ENCODE results near the gene RIPOR2. TPM values are rescaled to one million over a fixed set of nuclear protein-coding genes. Genes with fewer than 3 reads are reported as not detected.

The RIPOR2 gene
- total RNA-seq, 2 donors from 2014 or later = 296 to 364 TPM

GRCh38 chr6:24829657-24830056, 106.1 kb downstream of the RIPOR2 start:
- peaks cover 12% of the 10 kb centered on the region for H3K36me3 Mint-ChIP-seq (ENCODE audit: low read depth)
- DNase-seq (no peak), ATAC-seq (no peak)
- peaks cover 21% of the 10 kb centered on the region for H3K4me1 Mint-ChIP-seq
- no peak overlapping the region for H3K4me3 Mint-ChIP-seq
- H3K27ac Mint-ChIP-seq = no peak overlapping the region
- no peaks in the 10 kb centered on the region for H3K27me3 Mint-ChIP-seq
- no peaks in the 10 kb centered on the region for H3K9me3 ChIP-seq (ENCODE audit: control insufficient read depth, low read length, poor library complexity, severe bottlenecking)

GRCh38 chr6:24827970-24828369, 107.8 kb downstream of the RIPOR2 start:
- peak overlapping the region; percentile 31 for H3K4me3 Mint-ChIP-seq
- no peak for ATAC-seq
- H3K27me3 Mint-ChIP-seq = no peaks in the 10 kb centered on the region
- no peak for DNase-seq
- H3K9me3 ChIP-seq (ENCODE audit: control insufficient read depth, low read length, poor library complexity, severe bottlenecking) = no peaks in the 10 kb centered on the region
- H3K4me1 Mint-ChIP-seq = peaks cover 18% of the 10 kb centered on the region
- H3K36me3 Mint-ChIP-seq (ENCODE audit: low read depth) = peaks cover 14% of the 10 kb centered on the region
- no peak overlapping the region for H3K27ac Mint-ChIP-seq

DNA sequence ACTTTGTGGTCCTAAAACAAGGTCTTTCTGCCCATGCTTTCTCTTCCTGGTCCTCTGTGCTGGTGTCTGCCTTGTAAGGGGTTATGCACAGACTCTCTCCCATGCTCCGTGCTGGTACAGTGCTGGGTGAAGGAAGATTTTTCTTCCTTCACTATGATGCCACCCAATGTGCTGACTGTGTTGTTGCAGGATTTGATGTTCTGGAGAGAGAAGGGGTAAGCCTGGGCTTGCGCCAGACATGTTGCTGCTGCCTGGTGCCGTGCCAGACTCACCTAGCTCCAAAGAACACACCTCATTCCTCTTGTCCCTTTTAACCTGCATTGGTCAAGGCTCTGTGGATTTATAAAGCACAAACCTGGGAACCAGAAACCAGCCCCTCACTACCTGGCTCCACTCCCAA, 108.6 kb downstream of the RIPOR2 start:
- Mint-ChIP-seq H3K4me3 (no peak overlapping the region), H3K36me3 (ENCODE audit: low read depth) (peaks cover 10% of the 10 kb centered on the region), H3K27me3 (no peaks in the 10 kb centered on the region), H3K4me1 (peaks cover 18% of the 10 kb centered on the region), H3K27ac (peak overlapping the region; percentile 78)
- DNase-seq = no peak
- no peaks in the 10 kb centered on the region for H3K9me3 ChIP-seq (ENCODE audit: control insufficient read depth, low read length, poor library complexity, severe bottlenecking)
- no peak for ATAC-seq

- Mint-ChIP-seq H3K27me3 (no peaks in the 10 kb centered on the region), H3K4me3 (no peak overlapping the region), H3K27ac (no peak overlapping the region), H3K4me1 (peaks cover 15% of the 10 kb centered on the region), H3K36me3 (ENCODE audit: low read depth) (peaks cover 9% of the 10 kb centered on the region)
- no peak for ATAC-seq
- DNase-seq = no peak
- H3K9me3 ChIP-seq (ENCODE audit: control insufficient read depth, low read length, poor library complexity, severe bottlenecking) = no peaks in the 10 kb centered on the region
Measured at GRCh38 chr6:24825130-24825630, 110.6 kb downstream of the RIPOR2 start.

DNA sequence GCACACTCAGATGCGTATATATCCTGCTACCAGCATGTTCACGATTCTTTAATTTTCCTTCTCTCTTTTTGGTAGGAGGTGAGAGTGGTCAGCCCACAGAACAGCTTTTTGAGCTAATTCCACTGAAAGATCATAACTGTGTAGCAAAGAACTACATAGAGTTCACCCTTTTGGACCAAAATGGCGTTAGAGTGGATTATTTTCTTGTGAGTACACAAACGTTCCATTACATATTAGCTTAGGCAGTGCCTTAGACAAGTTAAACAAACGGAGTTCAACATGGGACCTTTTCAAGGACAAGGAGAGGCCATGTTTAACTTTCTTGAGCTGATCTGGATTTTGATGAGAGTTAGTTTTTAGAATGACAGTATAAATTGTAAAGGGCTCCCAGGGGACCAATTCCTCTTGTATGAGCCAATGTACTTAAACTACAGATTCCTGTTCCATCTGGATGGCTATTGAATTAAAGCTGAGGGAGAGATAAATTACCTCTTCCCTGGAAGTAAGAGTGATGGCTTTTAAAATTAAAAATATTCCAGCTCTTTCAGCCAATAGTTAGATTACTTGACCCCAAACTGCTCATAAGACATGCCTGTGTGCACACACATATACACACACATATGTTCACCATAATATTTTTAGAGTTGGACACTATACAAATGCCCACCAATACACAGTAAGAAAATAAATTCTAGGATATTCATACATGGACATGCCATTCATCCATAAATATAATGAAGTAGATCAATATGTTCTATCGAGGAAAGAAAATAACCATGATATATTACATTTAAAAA, 111.4 kb downstream of the RIPOR2 start:
- Mint-ChIP-seq H3K27me3 (no peaks in the 10 kb centered on the region), H3K4me3 (no peak overlapping the region), H3K36me3 (ENCODE audit: low read depth) (peaks cover 9% of the 10 kb centered on the region), H3K4me1 (peaks cover 15% of the 10 kb centered on the region), H3K27ac (peak overlapping the region; percentile 49)
- DNase-seq (no peak), ATAC-seq (no peak)
- H3K9me3 ChIP-seq (ENCODE audit: control insufficient read depth, low read length, poor library complexity, severe bottlenecking) = no peaks in the 10 kb centered on the region

DNA sequence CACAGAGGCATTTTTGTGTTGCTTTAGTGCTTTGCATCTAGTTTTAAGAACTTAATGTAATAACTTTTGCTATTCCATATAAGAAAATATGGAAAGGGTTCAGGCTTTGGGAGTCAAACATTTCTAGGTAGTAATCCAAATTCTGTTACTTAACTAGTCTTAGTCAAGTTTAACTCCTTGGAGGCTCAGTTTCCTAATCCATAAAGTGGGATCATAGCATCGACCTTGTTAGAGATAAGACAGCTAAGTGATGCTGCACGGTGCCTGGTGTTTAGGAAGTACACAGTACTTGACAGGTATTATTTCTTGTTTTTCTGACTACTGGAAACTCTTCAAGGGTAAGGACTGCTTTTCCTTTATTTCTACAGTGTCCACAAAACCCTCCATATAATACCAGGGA, 112.6 kb downstream of the RIPOR2 start:
- no peak for DNase-seq
- no peaks in the 10 kb centered on the region for H3K27me3 Mint-ChIP-seq
- peaks cover 13% of the 10 kb centered on the region for H3K4me1 Mint-ChIP-seq
- no peak for ATAC-seq
- peak overlapping the region; percentile 49 for H3K27ac Mint-ChIP-seq
- H3K36me3 Mint-ChIP-seq (ENCODE audit: low read depth) = peaks cover 7% of the 10 kb centered on the region
- H3K9me3 ChIP-seq (ENCODE audit: control insufficient read depth, low read length, poor library complexity, severe bottlenecking) = no peaks in the 10 kb centered on the region
- no peak overlapping the region for H3K4me3 Mint-ChIP-seq

- H3K27ac Mint-ChIP-seq = peak overlapping the region; percentile 49
- H3K36me3 Mint-ChIP-seq (ENCODE audit: low read depth) = peaks cover 7% of the 10 kb centered on the region
- H3K27me3 Mint-ChIP-seq = no peaks in the 10 kb centered on the region
- H3K4me3 Mint-ChIP-seq = no peak overlapping the region
- peaks cover 9% of the 10 kb centered on the region for H3K4me1 Mint-ChIP-seq
- no peak for ATAC-seq
- no peaks in the 10 kb centered on the region for H3K9me3 ChIP-seq (ENCODE audit: control insufficient read depth, low read length, poor library complexity, severe bottlenecking)
- no peak for DNase-seq
Measured at GRCh38 chr6:24822696-24823095, 113.1 kb downstream of the RIPOR2 start.

GRCh38 chr6:24821860-24822444, 113.8 kb downstream of the RIPOR2 start:
- Mint-ChIP-seq H3K4me3 (no peak overlapping the region), H3K4me1 (peaks cover 4% of the 10 kb centered on the region), H3K36me3 (ENCODE audit: low read depth) (peaks cover 10% of the 10 kb centered on the region), H3K27me3 (no peaks in the 10 kb centered on the region), H3K27ac (peak overlapping the region; percentile 34)
- DNase-seq = no peak
- H3K9me3 ChIP-seq (ENCODE audit: control insufficient read depth, low read length, poor library complexity, severe bottlenecking) = no peaks in the 10 kb centered on the region
- ATAC-seq = no peak

DNA sequence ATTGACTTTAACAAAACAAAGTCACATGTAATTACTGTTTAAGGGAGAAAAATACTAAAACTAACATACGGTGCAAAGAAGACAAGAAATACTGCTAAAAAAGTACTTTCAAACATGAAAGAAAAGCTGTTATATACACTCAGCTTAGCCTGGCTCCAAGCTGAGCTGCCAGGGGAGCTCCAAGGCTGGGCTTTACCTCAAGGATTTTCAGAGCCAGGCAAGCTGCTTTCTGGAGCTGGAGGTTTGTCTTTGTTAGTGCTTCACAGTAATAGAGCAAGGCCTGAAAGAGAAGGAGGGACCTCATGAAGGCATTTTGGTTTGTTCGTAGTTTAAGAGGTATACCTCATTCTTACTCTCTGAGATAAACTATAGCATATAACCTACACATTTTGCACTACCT, 117.4 kb downstream of the RIPOR2 start:
- H3K27ac Mint-ChIP-seq = peak overlapping the region; percentile 14
- no peak for DNase-seq
- no peaks in the 10 kb centered on the region for H3K27me3 Mint-ChIP-seq
- H3K4me3 Mint-ChIP-seq = no peak overlapping the region
- H3K4me1 Mint-ChIP-seq = peaks cover 2% of the 10 kb centered on the region
- no peak for ATAC-seq
- H3K9me3 ChIP-seq (ENCODE audit: control insufficient read depth, low read length, poor library complexity, severe bottlenecking) = no peaks in the 10 kb centered on the region
- peaks cover 6% of the 10 kb centered on the region for H3K36me3 Mint-ChIP-seq (ENCODE audit: low read depth)

- no peak for ATAC-seq
- Mint-ChIP-seq H3K36me3 (ENCODE audit: low read depth) (no peaks in the 10 kb centered on the region), H3K4me3 (no peak overlapping the region), H3K27me3 (no peaks in the 10 kb centered on the region), H3K4me1 (peaks cover 3% of the 10 kb centered on the region), H3K27ac (no peak overlapping the region)
- no peaks in the 10 kb centered on the region for H3K9me3 ChIP-seq (ENCODE audit: control insufficient read depth, low read length, poor library complexity, severe bottlenecking)
- DNase-seq = no peak
Measured at GRCh38 chr6:24809728-24810127, 126.0 kb downstream of the RIPOR2 start.

- Mint-ChIP-seq H3K36me3 (ENCODE audit: low read depth) (peaks cover 3% of the 10 kb centered on the region), H3K27me3 (no peaks in the 10 kb centered on the region), H3K27ac (no peak overlapping the region), H3K4me1 (peaks cover 3% of the 10 kb centered on the region), H3K4me3 (no peak overlapping the region)
- DNase-seq (no peak), ATAC-seq (no peak)
- H3K9me3 ChIP-seq (ENCODE audit: control insufficient read depth, low read length, poor library complexity, severe bottlenecking) = no peaks in the 10 kb centered on the region
Measured at GRCh38 chr6:24807584-24807983, 128.2 kb downstream of the RIPOR2 start.

DNA sequence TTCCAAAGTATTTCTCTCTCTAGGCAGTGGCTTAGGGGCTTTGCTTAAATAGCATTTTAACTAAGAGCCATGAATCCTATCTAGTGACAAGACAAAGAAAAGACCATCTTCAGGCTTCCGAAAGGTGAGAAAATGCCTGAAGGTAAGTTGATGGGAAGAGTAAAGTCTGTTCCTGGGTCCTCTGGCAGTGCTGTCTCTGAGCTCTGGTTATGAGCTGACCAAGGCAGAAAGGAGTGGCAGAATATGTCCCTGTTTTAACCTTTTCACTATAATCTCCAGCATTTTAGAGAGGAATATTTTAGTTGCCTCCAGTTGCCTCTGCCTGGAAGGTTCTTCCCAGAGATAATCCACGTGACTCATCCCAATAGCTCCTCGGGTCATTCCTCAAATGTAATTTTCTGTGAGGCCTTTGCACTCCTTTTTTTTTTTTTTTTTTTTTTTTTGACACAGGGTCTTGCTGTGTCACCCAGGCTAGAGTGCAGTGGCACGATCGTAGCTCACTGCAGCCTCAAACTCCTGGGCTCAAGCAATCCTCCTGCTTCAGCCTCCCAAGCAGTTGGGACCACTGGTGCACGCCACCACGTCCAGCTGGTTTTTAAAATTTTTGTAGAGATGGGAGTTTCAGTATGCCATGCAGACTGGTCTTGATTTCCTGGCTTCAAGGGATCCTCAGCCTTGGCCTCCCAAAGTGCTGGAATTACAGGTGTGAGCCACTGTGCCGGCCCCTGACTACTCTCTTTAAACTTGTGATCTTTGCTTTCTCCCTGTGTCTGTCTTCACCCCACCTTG, 133.3 kb downstream of the RIPOR2 start:
- Mint-ChIP-seq H3K36me3 (ENCODE audit: low read depth) (peaks cover 3% of the 10 kb centered on the region), H3K27ac (peak overlapping the region; percentile 37), H3K27me3 (no peaks in the 10 kb centered on the region), H3K4me1 (peaks cover 15% of the 10 kb centered on the region), H3K4me3 (no peak overlapping the region)
- DNase-seq (no peak), ATAC-seq (no peak)
- H3K9me3 ChIP-seq (ENCODE audit: control insufficient read depth, low read length, poor library complexity, severe bottlenecking) = no peaks in the 10 kb centered on the region

- H3K9me3 ChIP-seq (ENCODE audit: control insufficient read depth, low read length, poor library complexity, severe bottlenecking) = no peaks in the 10 kb centered on the region
- Mint-ChIP-seq H3K4me3 (no peak overlapping the region), H3K27ac (peak overlapping the region; percentile 66), H3K4me1 (peaks cover 17% of the 10 kb centered on the region), H3K36me3 (ENCODE audit: low read depth) (peaks cover 3% of the 10 kb centered on the region), H3K27me3 (no peaks in the 10 kb centered on the region)
- DNase-seq (no peak), ATAC-seq (no peak)
Measured at GRCh38 chr6:24799541-24799915, 136.2 kb downstream of the RIPOR2 start.

All from T-helper 17 cell (primary cell).